Endothelial cell (in vitro differentiated cells): ENCODE measurements around the gene MED15. TPM values are rescaled to one million over a fixed set of nuclear protein-coding genes. Genes with fewer than 3 reads are reported as not detected.
A peak's percentile ranks its signal among the peaks of the same experiment; 100 is the strongest.

Source experiments
- DNase-seq: peaks from one replicate; pipeline ENCODE4 v3.0.0; 2021; ENCODE audit warnings: low spot score
- H3K27ac Mint-ChIP-seq: one replicate; pipeline ENCODE4 v1.8.0; 2021; ENCODE audit warnings: mixed read lengths, inconsistent platforms; ENCODE audit not compliant: unreplicated experiment
- H3K27me3 Mint-ChIP-seq: one replicate; pipeline ENCODE4 v1.8.0; 2021; ENCODE audit warnings: mild to moderate bottlenecking, moderate library complexity, mixed read lengths, inconsistent platforms; ENCODE audit not compliant: unreplicated experiment
- H3K36me3 Mint-ChIP-seq: one replicate; pipeline ENCODE4 v1.8.0; 2021; ENCODE audit warnings: mild to moderate bottlenecking, low read depth, mixed read lengths, inconsistent platforms; ENCODE audit not compliant: unreplicated experiment
- H3K4me1 Mint-ChIP-seq: one replicate; pipeline ENCODE4 v1.8.0; 2021; ENCODE audit warnings: mild to moderate bottlenecking, mixed read lengths, inconsistent platforms; ENCODE audit not compliant: unreplicated experiment
- H3K4me3 Mint-ChIP-seq: one replicate; pipeline ENCODE4 v1.8.0; 2021; ENCODE audit warnings: mild to moderate bottlenecking, mixed read lengths, inconsistent platforms; ENCODE audit not compliant: unreplicated experiment
- H3K9me3 Mint-ChIP-seq: one replicate; pipeline ENCODE4 v1.8.0; 2021; ENCODE audit warnings: mixed read lengths, inconsistent platforms; ENCODE audit not compliant: unreplicated experiment
- CTCF ChIP-seq: fragments of 200-600 bp; sonication (generic); IDR thresholded peaks from one replicate; pipeline ENCODE4 v1.5.0; 2021; ENCODE audit warnings: antibody characterized with exemption; ENCODE audit not compliant: unreplicated experiment
- total RNA-seq: library from RNA; stranded (reverse); fragmentation: NEBNext Ultra II Directional; extraction: Animal tissue kit (Norgen Biotek cat#: 25700); gene quantifications from one replicate; pipeline ENCODE4 v1.2.1, GENCODE V29; 2021; ENCODE audit not compliant: unreplicated experiment

Gene MED15
- total RNA-seq, 1 donor from 2014 or later, result 165 TPM

- DNase-seq, result no peak
- no peaks in the 10 kb centered on the region for H3K9me3 Mint-ChIP-seq
- H3K27ac Mint-ChIP-seq, result peak overlapping the region; percentile 36
- no peak for TF ChIP-seq CTCF
- peaks cover 14% of the 10 kb centered on the region for H3K27me3 Mint-ChIP-seq
- peaks cover 4% of the 10 kb centered on the region for H3K4me1 Mint-ChIP-seq
- H3K4me3 Mint-ChIP-seq, result peak overlapping the region; percentile 31
- peaks cover 36% of the 10 kb centered on the region for H3K36me3 Mint-ChIP-seq
Measured at GRCh38 chr22:20580611-20581502, 73.4 kb downstream of the MED15 start.

- H3K27me3 Mint-ChIP-seq, result peaks cover 14% of the 10 kb centered on the region
- no peak for TF ChIP-seq CTCF
- H3K27ac Mint-ChIP-seq, result no peak overlapping the region
- no peak overlapping the region for H3K4me3 Mint-ChIP-seq
- no peaks in the 10 kb centered on the region for H3K9me3 Mint-ChIP-seq
- DNase-seq, result no peak
- peaks cover 1% of the 10 kb centered on the region for H3K4me1 Mint-ChIP-seq
- H3K36me3 Mint-ChIP-seq, result peaks cover 32% of the 10 kb centered on the region
Measured at GRCh38 chr22:20581503-20582170, 74.2 kb downstream of the MED15 start.

GRCh38 chr22:20582171-20582511 lies 74.7 kb downstream of the MED15 start:
- TF ChIP-seq CTCF, result no peak
- no peaks in the 10 kb centered on the region for H3K9me3 Mint-ChIP-seq
- no peak overlapping the region for H3K27ac Mint-ChIP-seq
- H3K4me1 Mint-ChIP-seq, result no peaks in the 10 kb centered on the region
- peaks cover 17% of the 10 kb centered on the region for H3K27me3 Mint-ChIP-seq
- no peak overlapping the region for H3K4me3 Mint-ChIP-seq
- DNase-seq, result no peak
- peaks cover 31% of the 10 kb centered on the region for H3K36me3 Mint-ChIP-seq

- H3K36me3 Mint-ChIP-seq, result peaks cover 27% of the 10 kb centered on the region
- no peaks in the 10 kb centered on the region for H3K4me1 Mint-ChIP-seq
- H3K4me3 Mint-ChIP-seq, result no peak overlapping the region
- TF ChIP-seq CTCF, result no peak
- no peaks in the 10 kb centered on the region for H3K9me3 Mint-ChIP-seq
- H3K27ac Mint-ChIP-seq, result no peak overlapping the region
- peaks cover 17% of the 10 kb centered on the region for H3K27me3 Mint-ChIP-seq
- no peak for DNase-seq
Measured at GRCh38 chr22:20582520-20583361, 75.3 kb downstream of the MED15 start.
